Epithelial cell of esophagus (primary cell): ENCODE data around the gene PARP11.
A peak's percentile ranks its signal among the peaks of the same experiment; 100 is the strongest.

Experiments
- DNase-seq: peaks from one replicate; pipeline ENCODE4 v3.0.0; 2010; ENCODE audit warnings: low read depth
- H3K4me3 ChIP-seq: 2 replicates; pipeline ENCODE4 v1.5.1; 2011; ENCODE audit warnings: mild to moderate bottlenecking, low read length, control low read depth
- CTCF ChIP-seq: IDR thresholded peaks from 2 replicates; pipeline ENCODE4 v1.5.1; 2011; ENCODE audit warnings: low read depth, mild to moderate bottlenecking, low read length, control low read depth, inconsistent platforms; ENCODE audit not compliant: insufficient read depth; ENCODE audit errors: missing control alignments

Gene PARP11

GRCh38 chr12:3838076-3838475 lies 35.1 kb downstream of the PARP11 start:
- DNase-seq, result no peak
- no peak for TF ChIP-seq CTCF
- H3K4me3 ChIP-seq, result no peak overlapping the region

GRCh38 chr12:3837049-3837448 lies 36.1 kb downstream of the PARP11 start:
- DNase-seq, result no peak
- H3K4me3 ChIP-seq, result no peak overlapping the region
- TF ChIP-seq CTCF, result peak; percentile 7

GRCh38 chr12:3836641-3837040 lies 36.6 kb downstream of the PARP11 start:
- TF ChIP-seq CTCF, result no peak
- DNase-seq, result no peak

GRCh38 chr12:3835914-3836313 lies 37.3 kb downstream of the PARP11 start:
- H3K4me3 ChIP-seq, result no peak overlapping the region
- no peak for TF ChIP-seq CTCF
- no peak for DNase-seq

More at GRCh38 chr12:3836641-3837040, 36.6 kb downstream of the PARP11 start:
- H3K4me3 ChIP-seq, result no peak overlapping the region

- H3K4me3 ChIP-seq, result no peak overlapping the region
- DNase-seq, result no peak
- no peak for TF ChIP-seq CTCF
Observed at GRCh38 chr12:3834774-3835173, 38.4 kb downstream of the PARP11 start.

GRCh38 chr12:3833670-3834310 lies 39.4 kb downstream of the PARP11 start:
- no peak for TF ChIP-seq CTCF
- no peak overlapping the region for H3K4me3 ChIP-seq
- DNase-seq, result no peak

- DNase-seq, result peak; percentile 30
- no peak overlapping the region for H3K4me3 ChIP-seq
- TF ChIP-seq CTCF, result no peak
Observed at GRCh38 chr12:3832738-3833137, 40.5 kb downstream of the PARP11 start.
